Psoas muscle (tissue), 8 donors: Measurements from ENCODE around the gene KRT10. TPM values are rescaled to one million over a fixed set of nuclear protein-coding genes. Genes with fewer than 3 reads are reported as not detected.

Source experiments
- ATAC-seq, 4 donors: fragments of 200-7000 bp; cut with Tn5 transposase; one replicate each; pipeline ENCODE4 v1.9.1; 2020; ENCODE audit warnings: moderate library complexity in 3 of 4, mild to moderate bottlenecking in 2 of 4
- DNase-seq, 2 donors: peaks; one replicate each; pipeline ENCODE4 v3.0.0-alpha.2; 2020
- H3K27ac ChIP-seq: fragments of 200-600 bp; one replicate; pipeline ENCODE4 v1.8.0; 2022
- H3K27me3 ChIP-seq, 3 donors: fragments of 200-600 bp in 1 of 3; one replicate each; pipeline versions ENCODE4 v1.6.1 to v1.8.0; 2013 to 2022; ENCODE audit warnings: low read length in 2 of 3, mild to moderate bottlenecking in 2 of 3, moderate library complexity in 1 of 3; ENCODE audit not compliant: insufficient read depth in 3 of 3
- H3K36me3 ChIP-seq, 2 donors: fragments of 200-600 bp in 1 of 2; one replicate each; pipeline versions ENCODE4 v1.6.1 to v1.8.0; 2013 to 2022; ENCODE audit warnings: low read depth in 1 of 2, mild to moderate bottlenecking in 1 of 2, moderate library complexity in 1 of 2; ENCODE audit not compliant: insufficient read depth in 1 of 2
- H3K4me1 ChIP-seq: fragments of 200-600 bp; one replicate; pipeline ENCODE4 v1.8.0; 2022
- H3K4me3 ChIP-seq: fragments of 200-600 bp; one replicate; pipeline ENCODE4 v1.8.0; 2022; ENCODE audit warnings: mild to moderate bottlenecking
- H3K9me3 ChIP-seq: fragments of 200-600 bp; one replicate; pipeline ENCODE4 v1.8.0; 2022
- CTCF ChIP-seq: fragments of 200-600 bp; IDR thresholded peaks from one replicate; pipeline ENCODE4 v1.8.0; 2022; ENCODE audit warnings: antibody characterized with exemption
- WGBS, 3 donors: extraction: QIAGEN DNeasy Blood & Tissue Kit; methylation state at CpG; one replicate each; pipeline versions ENCODE4 v1.1.6 to v1.1.7; 2013; 5-methylcytosine and 5-hydroxymethylcytosine counted together
- intact Hi-C, 2 donors: fragments of 100-400 bp; cut with DNase I; formaldehyde crosslinking; loops; one replicate each; pipeline versions ENCODE4 v1.11.0 to v1.14.2; 2022
- polyA plus RNA-seq, 3 donors: library from polyadenylated mRNA; stranded (reverse); fragments of 200-250 nt; gene quantifications; one replicate each; pipeline ENCODE4 v1.2.3, GENCODE V29; 2013
- total RNA-seq, 4 donors: library from RNA; stranded (reverse); fragmentation: NEBNext Ultra II Directional in 2 of 4; extraction: Animal tissue kit (Norgen Biotek cat#: 25700) in 2 of 4; gene quantifications; one replicate each; pipeline versions ENCODE4 v1.2.1 to v1.2.4, GENCODE V29; 2021 to 2023
- donor health status: healthy with polysubstance abuse.
- donor health status: DM: no; HTN: no; CAD: no; lungs with moderate emphysema.
- donor health status: Bipolar disorder and iron deficiency.
- donor health status: healthy.
- donor health status: DM: yes; HTN: yes; CAD: no.
- donor health status: DM: no; HTN: no; CAD: no.
- donor health status: DM: no; HTN: no; CAD: no.
- donor health status: DM: yes; HTN: yes; CAD: no.

Gene KRT10
- total and polyA plus RNA-seq, 7 donors, result 23.3 to 38.8 (median 32.7) TPM

- H3K4me3 ChIP-seq, result no peak within 1 kb of the TSS
- H3K9me3 ChIP-seq, result no peaks in the 10 kb centered on the region
- H3K27ac ChIP-seq, result no peak within 1 kb of the TSS
- H3K4me1 ChIP-seq, result no peaks in the 10 kb centered on the region
- ATAC-seq (no peak), DNase-seq (no peak)
- 93 to 95% (median 93%) methylated on average over 4 of the region's 4 CpGs for WGBS, 3 donors
- H3K27me3 ChIP-seq, result peaks cover 0 to 44% (median 4%) of the 10 kb centered on the region in 3 donors
- TF ChIP-seq CTCF, result no peak
- intact Hi-C loops, result no loop called here
- H3K36me3 ChIP-seq, result no peaks in the 10 kb centered on the region
Measured at GRCh38 chr17:40782450-40782849, 40.0 kb downstream of the KRT10 start, which contains the start of gene KRT27. TSS of gene KRT27 (minus strand) at chr17:40782550. CDS start at chr17:40782493, 57 bp downstream.

GRCh38 chr17:40779181-40779909 lies 43.1 kb downstream of the KRT10 start:
- WGBS, 3 donors, result 24 to 41% (median 41%) methylated on average over 37 of the region's 37 CpGs
- no peak for DNase-seq
- no peaks in the 10 kb centered on the region for H3K36me3 ChIP-seq
- H3K9me3 ChIP-seq, result no peaks in the 10 kb centered on the region
- H3K27ac ChIP-seq, result no peak overlapping the region
- H3K4me1 ChIP-seq, result no peaks in the 10 kb centered on the region
- peaks cover 6 to 48% (median 6%) of the 10 kb centered on the region in 3 donors for H3K27me3 ChIP-seq
- no peak for TF ChIP-seq CTCF
- intact Hi-C loops, result no loop called here
- ATAC-seq, result no peak
- no peak overlapping the region for H3K4me3 ChIP-seq

GRCh38 chr17:40778461-40778860 lies 44.0 kb downstream of the KRT10 start:
- no peak for DNase-seq
- WGBS, 3 donors, result 71 to 77% (median 72%) methylated on average over 5 of the region's 5 CpGs

GRCh38 chr17:40777971-40778370 lies 44.4 kb downstream of the KRT10 start:
- no peak for TF ChIP-seq CTCF
- Histone ChIP-seq H3K27me3 (peaks cover 6 to 47% (median 6%) of the 10 kb centered on the region in 3 donors), H3K4me3 (no peak overlapping the region), H3K4me1 (no peaks in the 10 kb centered on the region), H3K9me3 (no peaks in the 10 kb centered on the region), H3K27ac (no peak overlapping the region), H3K36me3 (no peaks in the 10 kb centered on the region)
- DNase-seq, result no peak
- intact Hi-C loops, result no loop called here
- 87 to 93% (median 89%) methylated on average over 3 of the region's 3 CpGs for WGBS, 3 donors
- no peak for ATAC-seq

More at GRCh38 chr17:40778461-40778860, 44.0 kb downstream of the KRT10 start:
- intact Hi-C loops, result no loop called here
- Histone ChIP-seq H3K27ac (no peak overlapping the region), H3K36me3 (no peaks in the 10 kb centered on the region), H3K27me3 (peaks cover 6 to 48% (median 6%) of the 10 kb centered on the region in 3 donors), H3K4me1 (no peaks in the 10 kb centered on the region), H3K9me3 (no peaks in the 10 kb centered on the region), H3K4me3 (no peak overlapping the region)
- TF ChIP-seq CTCF, result no peak
- no peak for ATAC-seq

GRCh38 chr17:40777459-40777858 lies 45.0 kb downstream of the KRT10 start:
- H3K27me3 ChIP-seq, result peaks cover 6 to 42% (median 6%) of the 10 kb centered on the region in 3 donors
- TF ChIP-seq CTCF, result no peak
- H3K4me1 ChIP-seq, result no peaks in the 10 kb centered on the region
- H3K27ac ChIP-seq, result no peak overlapping the region
- ATAC-seq (no peak), DNase-seq (no peak)
- no peaks in the 10 kb centered on the region for H3K9me3 ChIP-seq
- H3K36me3 ChIP-seq, result no peaks in the 10 kb centered on the region
- intact Hi-C loops, result no loop called here
- 36 to 40% (median 39%) methylated on average over 7 of the region's 7 CpGs for WGBS, 3 donors
- H3K4me3 ChIP-seq, result no peak overlapping the region
